Tibial nerve (tissue), 4 donors: ENCODE data around the gene CHD8. TPM values are rescaled to one million over a fixed set of nuclear protein-coding genes. Genes with fewer than 3 reads are reported as not detected.
A peak's percentile ranks its signal among the peaks of the same experiment; 100 is the strongest.

Source experiments
- DNase-seq, 2 donors: peaks; one replicate each; pipeline ENCODE4 v3.0.0-alpha.2; 2019; ENCODE audit warnings: low spot score in 2 of 2
- H3K27ac ChIP-seq, 4 donors: fragments of 200-600 bp; sonication (generic) in 3 of 4; one replicate each; pipeline ENCODE4 v1.5.1; 2017 to 2019; ENCODE audit warnings: mild to moderate bottlenecking in 1 of 4
- H3K27me3 ChIP-seq, 2 donors: fragments of 200-600 bp; sonication (generic) in 1 of 2; one replicate each; pipeline versions ENCODE4 v1.5.1 to v1.6.0; 2017 to 2019
- H3K36me3 ChIP-seq, 3 donors: fragments of 200-600 bp; sonication (generic); one replicate each; pipeline ENCODE4 v1.5.1; 2018 to 2019
- H3K4me1 ChIP-seq, 4 donors: fragments of 200-600 bp; sonication (generic) in 3 of 4; one replicate each; pipeline ENCODE4 v1.5.1; 2017 to 2019
- H3K4me3 ChIP-seq, 4 donors: fragments of 200-600 bp; sonication (generic) in 3 of 4; one replicate each; pipeline ENCODE4 v1.5.1; 2017 to 2019; ENCODE audit warnings: mild to moderate bottlenecking in 1 of 4, moderate library complexity in 1 of 4
- H3K9me3 ChIP-seq, 4 donors: fragments of 200-600 bp; sonication (generic) in 3 of 4; one replicate each; pipeline ENCODE4 v1.5.1; 2017 to 2019
- EP300 ChIP-seq, 2 donors: sonication (generic); formaldehyde crosslinking; IDR thresholded peaks; one replicate each; pipeline ENCODE4 v1.6.1; 2017; ENCODE audit warnings: antibody characterized with exemption in 2 of 2, mild to moderate bottlenecking in 1 of 2
- POLR2A ChIP-seq, 2 donors: fragments of 450-650 bp; IDR thresholded peaks; one replicate each; pipeline ENCODE4 v1.6.1; 2017; ENCODE audit warnings: antibody characterized with exemption in 2 of 2, mild to moderate bottlenecking in 2 of 2, moderate library complexity in 2 of 2
- WGBS, 2 donors: methylation state at CpG; one replicate each; pipeline ENCODE4 v1.1.5; 2018; 5-methylcytosine and 5-hydroxymethylcytosine counted together
- total RNA-seq, 4 donors: library from RNA; depleted of rRNA; stranded (reverse); fragments of >200 nt; gene quantifications; one replicate each; pipeline ENCODE4 v1.1.0, GENCODE V29; 2016
- TF ChIP-seq, protein P1 (sequence below), 5 experiments: fragments of 200-600 bp in 3 of 5; fragments of 450-650 bp in 2 of 5; sonication (generic) in 3 of 5; IDR thresholded peaks; one replicate each; pipeline ENCODE4 v1.5.1; 2016 to 2019; ENCODE audit warnings: antibody characterized with exemption in 5 of 5, mild to moderate bottlenecking in 3 of 5, moderate library complexity in 2 of 5

Gene CHD8
- total RNA-seq, 4 donors from 2014 or later: 45.9 to 68.2 (median 65.6) TPM

DNA sequence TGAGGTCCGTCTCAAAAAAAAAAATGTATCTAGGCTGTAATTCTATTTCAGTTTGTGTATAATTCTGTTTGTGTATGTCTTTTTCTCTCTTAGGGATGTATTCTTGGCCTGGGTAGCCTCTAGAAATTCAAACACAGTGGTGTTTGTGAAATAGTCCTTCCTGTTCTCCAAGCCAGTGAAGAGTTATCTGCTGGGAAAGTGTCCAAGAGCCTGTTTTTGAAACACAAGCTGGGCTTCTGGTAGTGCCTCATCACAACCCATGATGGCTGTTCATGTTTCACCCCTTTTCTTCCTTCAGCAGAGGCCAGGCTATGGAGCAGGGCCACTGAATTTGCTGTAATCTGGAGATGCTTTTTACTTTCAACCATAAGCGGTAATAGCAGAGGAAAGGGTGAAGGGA, 40.5 kb upstream of the CHD8 start:
- H3K9me3 ChIP-seq: no peaks in the 10 kb centered on the region
- no peaks in the 10 kb centered on the region for H3K27me3 ChIP-seq
- no peaks in the 10 kb centered on the region for H3K4me1 ChIP-seq
- TF ChIP-seq, protein P1, sequence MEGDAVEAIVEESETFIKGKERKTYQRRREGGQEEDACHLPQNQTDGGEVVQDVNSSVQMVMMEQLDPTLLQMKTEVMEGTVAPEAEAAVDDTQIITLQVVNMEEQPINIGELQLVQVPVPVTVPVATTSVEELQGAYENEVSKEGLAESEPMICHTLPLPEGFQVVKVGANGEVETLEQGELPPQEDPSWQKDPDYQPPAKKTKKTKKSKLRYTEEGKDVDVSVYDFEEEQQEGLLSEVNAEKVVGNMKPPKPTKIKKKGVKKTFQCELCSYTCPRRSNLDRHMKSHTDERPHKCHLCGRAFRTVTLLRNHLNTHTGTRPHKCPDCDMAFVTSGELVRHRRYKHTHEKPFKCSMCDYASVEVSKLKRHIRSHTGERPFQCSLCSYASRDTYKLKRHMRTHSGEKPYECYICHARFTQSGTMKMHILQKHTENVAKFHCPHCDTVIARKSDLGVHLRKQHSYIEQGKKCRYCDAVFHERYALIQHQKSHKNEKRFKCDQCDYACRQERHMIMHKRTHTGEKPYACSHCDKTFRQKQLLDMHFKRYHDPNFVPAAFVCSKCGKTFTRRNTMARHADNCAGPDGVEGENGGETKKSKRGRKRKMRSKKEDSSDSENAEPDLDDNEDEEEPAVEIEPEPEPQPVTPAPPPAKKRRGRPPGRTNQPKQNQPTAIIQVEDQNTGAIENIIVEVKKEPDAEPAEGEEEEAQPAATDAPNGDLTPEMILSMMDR (IDR thresholded peaks at IDR 0.05): no peak
- TF ChIP-seq POLR2A (IDR thresholded peaks at IDR 0.05) (no peak), EP300 (IDR thresholded peaks at IDR 0.05) (no peak)
- H3K36me3 ChIP-seq: peaks cover 2 to 100% (median 39%) of the 10 kb centered on the region in 3 donors
- no peak overlapping the region for H3K4me3 ChIP-seq
- no peak overlapping the region for H3K27ac ChIP-seq
- WGBS, 2 donors: 87 to 92% methylated on average over 2 of the region's 2 CpGs
- DNase-seq: no peak

DNA sequence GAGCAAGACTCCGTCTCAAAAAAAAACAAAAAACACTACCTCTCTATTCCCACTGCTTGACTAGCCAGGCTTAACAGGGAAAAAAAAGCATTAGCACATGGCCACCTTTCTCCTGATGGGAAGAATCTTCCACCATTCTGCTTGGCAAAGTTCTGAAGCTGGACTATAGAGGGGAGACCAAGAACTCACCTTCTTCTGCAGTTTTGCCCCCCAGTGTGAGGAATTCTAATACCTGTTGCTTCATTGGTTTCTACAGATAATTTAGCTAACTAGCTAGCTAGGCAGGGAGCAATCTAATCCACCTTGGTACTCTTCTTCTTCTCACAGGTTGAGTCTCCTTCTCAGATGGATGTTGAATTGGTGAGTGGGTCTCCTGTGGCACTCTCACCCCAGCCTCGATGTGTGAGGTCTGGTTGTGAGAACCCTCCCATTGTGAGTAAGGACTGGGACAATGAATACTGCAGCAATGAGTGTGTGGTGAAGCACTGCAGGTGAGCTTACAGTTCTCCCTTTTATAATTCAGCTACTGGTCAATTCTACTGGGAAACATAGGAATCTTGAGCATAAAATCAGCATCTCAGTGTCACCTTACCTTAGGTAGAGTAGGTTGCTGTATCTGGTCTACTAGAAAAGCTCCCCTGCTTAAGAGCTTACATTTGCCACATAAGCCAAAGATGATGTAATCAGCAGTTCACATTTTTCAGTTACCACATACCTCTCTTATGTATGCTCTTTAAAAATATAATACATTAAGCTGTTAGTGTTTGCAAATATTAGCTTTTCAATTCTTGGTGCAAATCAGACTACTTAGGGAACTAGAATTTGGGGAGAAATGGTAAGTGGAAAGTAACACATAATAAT, 39.2 kb upstream of the CHD8 start:
- TF ChIP-seq POLR2A (IDR thresholded peaks at IDR 0.05) (no peak), EP300 (IDR thresholded peaks at IDR 0.05) (no peak)
- TF ChIP-seq, protein P1 (IDR thresholded peaks at IDR 0.05): no peak
- H3K36me3 ChIP-seq: peaks cover 0 to 100% (median 44%) of the 10 kb centered on the region in 3 donors
- H3K27me3 ChIP-seq: no peaks in the 10 kb centered on the region
- 58 to 64% methylated on average over 2 of the region's 2 CpGs for WGBS, 2 donors
- H3K4me1 ChIP-seq: no peaks in the 10 kb centered on the region
- no peaks in the 10 kb centered on the region for H3K9me3 ChIP-seq
- DNase-seq: no peak
- H3K4me3 ChIP-seq: no peak overlapping the region
- H3K27ac ChIP-seq: no peak overlapping the region

DNA sequence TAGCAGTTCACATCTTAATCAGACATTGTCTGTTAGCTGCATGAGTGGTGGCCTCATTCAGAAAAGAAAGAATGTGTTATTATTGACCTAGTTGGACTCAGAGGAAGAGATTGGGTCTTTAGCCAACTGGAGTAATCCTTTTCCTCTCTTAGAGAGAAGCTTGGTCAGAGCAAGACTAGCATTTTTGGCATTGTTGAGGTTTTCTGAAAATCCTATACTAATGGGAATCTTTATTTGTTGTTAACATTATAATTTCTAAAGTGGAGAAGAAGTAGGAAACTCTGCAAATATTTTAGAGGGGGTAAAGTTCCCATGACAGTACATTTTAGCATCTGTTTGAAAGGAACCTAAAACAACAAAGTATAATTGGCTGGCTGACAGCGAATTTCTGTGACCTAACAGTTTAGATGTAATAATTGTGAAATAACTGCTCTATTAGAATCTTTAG, 30.7 kb upstream of the CHD8 start:
- no peaks in the 10 kb centered on the region for H3K9me3 ChIP-seq
- H3K27me3 ChIP-seq: no peaks in the 10 kb centered on the region
- DNase-seq: no peak
- TF ChIP-seq, protein P1 (IDR thresholded peaks at IDR 0.05): no peak
- TF ChIP-seq EP300 (IDR thresholded peaks at IDR 0.05): no peak
- TF ChIP-seq POLR2A (IDR thresholded peaks at IDR 0.05): no peak
- no peak overlapping the region for H3K4me3 ChIP-seq
- WGBS, 2 donors: 18 to 30% methylated on average over 1 of the region's 1 CpG
- peaks cover 0 to 44% (median 28%) of the 10 kb centered on the region in 3 donors for H3K36me3 ChIP-seq
- peaks cover 0 to 26% (median 1%) of the 10 kb centered on the region in 4 donors for H3K4me1 ChIP-seq
- H3K27ac ChIP-seq: peak overlapping the region in 2 of 4 donors; percentile 14 to 26

DNA sequence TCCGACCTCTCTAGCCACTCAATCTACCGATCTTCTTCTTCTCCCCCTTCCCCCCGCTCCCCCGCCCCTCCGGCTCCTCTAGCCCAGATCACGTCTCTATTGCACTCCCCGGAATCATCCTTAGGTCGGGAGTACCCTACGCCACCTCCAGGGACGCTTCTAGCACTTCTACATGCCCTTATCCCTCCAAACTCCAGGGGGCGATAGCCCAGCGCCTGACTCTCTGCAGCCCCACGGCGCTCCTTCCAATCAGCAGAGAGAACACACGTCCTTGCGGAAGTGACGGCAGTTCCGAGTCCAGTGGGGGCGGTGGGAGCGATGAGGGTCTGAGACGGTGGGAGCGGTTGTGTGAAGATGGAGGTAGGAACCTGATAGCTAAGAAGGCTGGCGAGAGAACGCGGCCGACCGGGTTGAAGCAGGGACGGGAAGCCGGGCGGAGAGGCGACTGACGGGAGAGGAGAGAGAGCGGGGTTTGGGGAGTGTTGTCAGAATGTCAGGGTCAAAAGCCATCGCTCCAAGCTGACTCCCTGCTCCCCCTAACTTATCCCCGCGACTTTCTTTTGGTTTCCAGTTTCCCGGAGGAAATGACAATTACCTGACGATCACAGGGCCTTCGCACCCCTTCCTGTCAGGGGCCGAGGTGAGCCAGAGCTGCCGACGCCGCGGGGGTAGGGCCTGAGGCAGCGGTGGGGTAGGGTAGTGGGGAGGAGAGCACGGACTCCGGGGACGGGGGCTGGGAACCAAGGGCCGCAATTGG, 21.2 kb upstream of the CHD8 start, which contains the start of the genes RAB2B and TOX4:
Gene RAB2B (minus strand): TSS at position 35 of the 757 bp plus-strand sequence. CDS start 87 bp downstream, outside the sequence.
Gene TOX4 (plus strand): TSS at position 271 of the 757 bp plus-strand sequence. CDS start 84 bp downstream, at position 355.
- Histone ChIP-seq H3K27me3 (no peaks in the 10 kb centered on the region), H3K4me3 (peak within 1 kb of the TSS; percentile 67 to 94 (median 82)), H3K9me3 (no peaks in the 10 kb centered on the region), H3K36me3 (peaks cover 0 to 34% (median 0%) of the 10 kb centered on the region in 3 donors), H3K4me1 (peaks cover 0 to 31% (median 16%) of the 10 kb centered on the region in 4 donors), H3K27ac (peak within 1 kb of the TSS; percentile 73 to 97 (median 92))
- TF ChIP-seq, protein P1 (IDR thresholded peaks at IDR 0.05): peak; percentile 96 to 100 (median 98)
- TF ChIP-seq POLR2A (IDR thresholded peaks at IDR 0.05): peak in 1 of 2 donors; percentile 68
- peak; percentile 77 to 94 for TF ChIP-seq EP300 (IDR thresholded peaks at IDR 0.05)
- DNase-seq: peak; percentile 88 to 96
- WGBS, 2 donors: 1% methylated on average over 49 of the region's 49 CpGs
